Measurements from ENCODE around the gene OPCML.

OPCML gene

DNA sequence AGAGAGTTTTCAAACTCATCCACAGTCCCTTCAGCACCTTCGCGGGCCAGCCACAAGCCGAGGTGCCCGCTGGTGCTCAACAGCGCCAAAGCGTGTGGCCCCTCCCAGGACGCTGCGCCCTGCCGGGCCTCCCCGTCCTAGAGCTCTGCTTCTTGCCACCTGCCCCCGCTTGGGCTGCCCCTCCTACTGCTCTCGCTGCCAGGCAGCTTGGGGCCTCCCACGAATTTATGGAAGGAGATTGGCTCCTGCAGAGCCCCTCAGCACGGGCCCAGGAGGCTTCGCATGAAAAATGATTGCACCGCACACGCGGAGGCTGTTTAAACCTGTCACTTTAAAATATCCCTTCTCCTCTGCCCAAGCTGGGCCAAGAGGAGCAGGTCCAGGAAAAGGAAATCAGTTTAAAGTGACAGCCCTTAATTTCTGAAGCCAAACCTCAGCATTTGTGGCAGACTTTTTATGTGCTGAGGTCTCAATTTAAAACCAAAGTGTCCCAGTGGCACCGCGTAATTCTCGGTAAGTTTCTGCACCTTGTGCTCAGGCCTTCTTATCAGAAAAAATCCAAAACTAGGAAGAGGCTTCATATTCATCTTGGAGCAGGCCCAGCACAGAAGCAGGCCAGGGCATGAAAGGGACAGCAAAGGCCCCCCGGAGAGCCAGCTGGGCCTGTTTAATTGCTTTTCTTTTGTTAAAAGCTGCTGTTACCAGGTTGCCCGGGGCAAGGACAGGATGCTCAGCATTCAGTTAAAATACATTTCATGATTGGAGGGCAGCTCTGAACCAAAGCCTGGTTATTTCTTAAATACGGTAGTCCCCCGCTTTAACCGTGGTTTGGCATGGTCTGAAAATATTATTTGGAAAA, 303.6 kb downstream of the OPCML start:
- DNase-seq (ENCODE audit: low spot score): no peak

DNA sequence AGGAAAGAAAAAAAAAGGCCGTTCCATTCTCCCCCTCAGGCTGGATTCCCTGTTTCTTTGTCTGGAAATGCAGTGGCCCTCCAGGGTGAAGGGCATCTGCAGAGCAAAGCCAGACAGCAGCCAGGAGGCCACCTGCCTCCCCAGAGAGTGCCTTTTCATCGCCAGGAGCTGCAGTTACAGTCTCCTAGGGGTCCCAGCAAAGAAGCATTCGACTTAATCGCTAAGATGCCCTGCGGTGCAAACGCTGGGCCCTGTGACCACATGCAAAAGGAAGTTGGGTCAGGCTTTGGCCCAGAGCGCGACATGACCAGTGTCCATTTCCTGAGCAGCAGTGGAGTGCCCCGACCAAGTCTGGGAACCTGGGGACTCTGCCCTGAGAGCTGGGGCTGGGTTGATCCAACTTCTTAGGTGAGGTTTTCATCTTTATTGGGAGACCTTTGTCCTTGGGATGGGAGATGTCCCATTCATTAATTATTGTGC, 304.6 kb downstream of the OPCML start:
- no peak for DNase-seq (ENCODE audit: low spot score)

DNA sequence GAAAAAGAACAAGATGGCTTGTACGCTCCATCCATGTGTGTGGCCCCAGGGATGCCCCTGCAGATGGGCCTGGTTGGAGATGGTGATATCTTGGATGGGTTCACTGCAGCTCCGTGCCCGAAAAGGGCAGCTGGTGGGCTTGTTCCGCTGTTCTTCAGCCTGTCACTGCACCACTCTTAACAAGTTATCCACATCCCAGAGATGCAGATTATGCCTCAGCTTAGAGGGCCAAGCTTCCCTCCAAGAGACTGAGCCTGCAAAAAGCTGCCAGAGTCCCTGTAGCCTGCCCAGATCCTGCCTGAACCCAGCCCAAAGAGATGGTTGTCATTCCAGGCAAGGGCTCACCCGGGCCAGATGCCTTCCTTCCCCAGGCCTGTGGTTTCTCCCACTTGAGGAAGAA, 308.0 kb downstream of the OPCML start:
- DNase-seq (ENCODE audit: low spot score): no peak

GRCh38 chr11:133222425-133223330, 309.6 kb downstream of the OPCML start:
- no peak for DNase-seq (ENCODE audit: low spot score)

GRCh38 chr11:133219543-133219942, 312.8 kb downstream of the OPCML start:
- no peak for DNase-seq (ENCODE audit: low spot score)

- DNase-seq (ENCODE audit: low spot score): no peak
Measured at GRCh38 chr11:133216813-133217212, 315.5 kb downstream of the OPCML start.

- no peak for DNase-seq (ENCODE audit: low spot score)
Measured at GRCh38 chr11:133215596-133216230, 316.6 kb downstream of the OPCML start.

DNA sequence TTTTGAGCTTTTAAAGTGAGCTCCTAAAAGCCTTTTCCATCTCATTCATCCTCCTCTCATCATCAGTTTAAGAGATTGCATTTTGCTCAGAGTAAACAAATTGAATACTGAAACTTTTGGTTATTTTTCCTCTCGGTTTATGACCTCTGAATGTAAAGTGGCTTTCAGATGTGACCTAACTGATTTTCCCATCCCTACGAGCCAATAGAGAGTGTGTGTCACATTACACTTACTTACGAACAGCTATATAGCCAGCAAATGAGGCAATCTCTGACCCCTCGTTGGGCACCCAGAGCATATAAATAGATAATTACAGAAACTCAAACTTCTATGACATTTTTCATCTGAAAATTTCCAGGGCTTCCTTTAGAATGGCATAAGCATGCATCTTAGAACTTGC, 317.7 kb downstream of the OPCML start:
- no peak for DNase-seq (ENCODE audit: low spot score)

DNA sequence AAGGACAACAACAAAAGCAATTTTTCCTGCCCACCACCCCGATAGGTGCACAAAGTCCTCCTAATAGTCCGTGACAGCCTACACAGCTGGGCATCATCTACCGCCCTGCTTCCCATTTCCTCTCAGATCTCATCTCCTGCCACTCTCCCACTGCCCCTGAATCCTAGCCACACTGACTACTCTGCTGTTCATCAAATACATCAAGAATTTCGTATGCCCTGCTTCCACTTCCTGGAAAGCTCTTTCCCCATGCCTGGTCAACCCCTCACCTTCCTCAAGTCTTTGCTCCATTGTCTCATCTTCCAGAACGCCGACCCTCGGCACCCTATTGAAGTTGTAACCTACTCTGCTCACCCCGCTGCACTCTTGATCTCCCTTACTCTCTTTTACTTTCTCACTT, 320.1 kb downstream of the OPCML start:
- DNase-seq (ENCODE audit: low spot score): no peak

- DNase-seq (ENCODE audit: low spot score): no peak
Measured at GRCh38 chr11:133207995-133208394, 324.3 kb downstream of the OPCML start.

DNA sequence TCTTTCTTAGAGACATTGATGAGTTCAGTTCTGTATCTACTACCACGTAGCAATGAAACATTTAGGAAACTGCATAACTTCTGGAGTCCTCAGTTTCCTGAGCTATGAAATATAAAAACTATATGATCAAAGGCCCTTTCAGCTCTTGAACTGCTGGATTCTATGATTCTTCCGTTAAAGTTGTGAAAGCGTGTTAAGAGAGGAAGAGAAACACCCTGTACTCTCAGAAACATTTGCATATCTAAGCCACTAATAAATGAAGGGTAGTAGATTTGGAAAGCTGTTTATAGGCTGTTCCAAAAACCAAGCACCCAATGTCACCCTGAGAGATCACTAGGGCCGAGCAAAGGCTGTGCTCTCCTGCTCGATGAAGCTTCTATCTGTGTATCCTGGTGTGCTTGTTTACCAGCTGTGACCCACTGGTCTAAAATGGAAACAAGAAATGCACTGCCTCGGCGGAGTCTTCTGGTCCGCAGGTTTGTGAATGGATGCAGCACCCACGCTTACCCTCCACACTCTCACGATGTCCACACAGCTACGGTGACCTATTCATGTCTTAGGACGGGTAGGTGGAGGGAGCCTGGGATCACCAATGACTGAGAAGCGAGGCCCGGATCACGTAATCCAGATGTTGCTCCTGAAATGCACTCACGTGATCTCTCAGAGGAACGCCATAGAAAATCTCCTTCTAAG, 325.8 kb downstream of the OPCML start:
- no peak for DNase-seq (ENCODE audit: low spot score)

DNA sequence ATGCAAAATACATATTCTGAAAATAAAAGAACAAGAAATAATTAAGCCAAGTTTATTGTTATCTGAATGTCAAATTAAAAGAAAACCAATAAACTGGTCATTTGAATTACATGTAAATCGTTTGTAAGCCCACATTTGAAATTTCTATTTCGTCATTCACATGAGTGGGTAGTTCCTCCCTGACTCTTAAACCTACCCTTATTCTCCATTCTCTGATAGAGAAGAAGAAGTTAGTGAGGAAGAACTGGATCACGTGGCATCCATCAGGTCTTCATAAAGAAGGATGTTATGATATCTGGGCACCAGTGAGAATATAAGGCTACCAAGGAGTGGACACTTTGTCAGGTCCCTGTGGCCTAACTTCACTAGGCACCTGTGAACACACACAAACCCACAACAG, 328.1 kb downstream of the OPCML start:
- DNase-seq (ENCODE audit: low spot score): no peak

- DNase-seq (ENCODE audit: low spot score): no peak
Measured at GRCh38 chr11:133202816-133203215, 329.5 kb downstream of the OPCML start.

- DNase-seq (ENCODE audit: low spot score): no peak
Measured at GRCh38 chr11:133198438-133198837, 333.9 kb downstream of the OPCML start.

DNA sequence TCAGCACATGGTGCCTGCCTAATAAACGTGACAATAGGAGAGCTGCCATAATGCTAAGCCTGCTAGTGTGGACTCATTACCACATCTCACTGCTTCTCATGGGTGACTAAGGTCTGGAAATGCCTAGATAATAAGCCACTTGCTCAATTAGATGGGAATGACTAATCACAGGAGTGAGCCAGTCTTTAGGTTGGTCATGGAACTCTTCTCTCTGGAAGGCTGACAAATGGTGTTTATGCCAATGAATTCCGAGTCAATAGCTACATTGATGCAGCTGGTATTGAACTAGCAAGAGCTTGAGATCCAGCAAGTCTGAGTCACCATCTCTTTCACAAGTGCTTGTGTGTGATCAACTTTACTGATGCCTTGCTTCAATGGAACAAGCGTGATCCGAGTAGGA, 334.9 kb downstream of the OPCML start:
- no peak for DNase-seq (ENCODE audit: low spot score)

- no peak for DNase-seq (ENCODE audit: low spot score)
Measured at GRCh38 chr11:133191931-133192330, 340.4 kb downstream of the OPCML start.

DNA sequence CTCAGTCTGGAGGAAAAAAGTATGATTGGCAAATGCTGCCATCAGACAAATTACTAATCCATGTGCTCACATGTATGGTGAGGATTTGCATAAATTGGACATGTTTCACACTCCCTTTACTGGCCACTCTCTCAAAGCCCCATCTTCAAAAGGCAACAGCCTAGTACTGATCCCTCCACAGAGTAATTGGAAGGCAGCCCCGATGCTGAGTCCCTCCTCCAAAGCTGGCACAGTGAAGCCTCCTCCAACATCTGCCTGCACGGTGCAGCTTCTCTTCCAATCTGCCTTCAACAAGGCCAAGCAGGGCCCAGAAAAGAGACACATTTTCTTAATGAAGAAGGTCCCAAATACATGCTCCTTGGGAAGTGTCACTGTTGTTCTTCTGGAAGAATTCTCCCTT, 350.6 kb downstream of the OPCML start:
- DNase-seq (ENCODE audit: low spot score): no peak

DNA sequence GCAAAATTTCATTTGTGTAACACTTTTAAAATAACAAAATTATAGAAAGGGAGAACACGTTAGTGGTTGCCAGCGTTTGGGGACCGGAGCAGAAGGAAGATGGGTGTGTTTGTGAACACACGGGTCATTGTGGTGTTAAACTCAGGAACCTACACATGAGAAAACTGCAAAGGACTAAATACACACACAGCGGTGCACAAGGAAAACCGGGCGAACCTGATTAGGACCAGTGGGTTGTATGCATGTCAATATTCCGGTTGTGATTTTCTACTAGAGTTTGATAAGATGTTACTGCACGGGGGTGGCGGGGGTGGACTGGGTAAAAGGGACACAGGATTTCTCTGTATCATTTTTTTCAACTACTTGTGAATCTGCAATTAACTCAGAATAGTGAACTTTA, 351.2 kb downstream of the OPCML start:
- no peak for DNase-seq (ENCODE audit: low spot score)

- DNase-seq (ENCODE audit: low spot score): no peak
Measured at GRCh38 chr11:133180201-133180600, 352.1 kb downstream of the OPCML start.

DNA sequence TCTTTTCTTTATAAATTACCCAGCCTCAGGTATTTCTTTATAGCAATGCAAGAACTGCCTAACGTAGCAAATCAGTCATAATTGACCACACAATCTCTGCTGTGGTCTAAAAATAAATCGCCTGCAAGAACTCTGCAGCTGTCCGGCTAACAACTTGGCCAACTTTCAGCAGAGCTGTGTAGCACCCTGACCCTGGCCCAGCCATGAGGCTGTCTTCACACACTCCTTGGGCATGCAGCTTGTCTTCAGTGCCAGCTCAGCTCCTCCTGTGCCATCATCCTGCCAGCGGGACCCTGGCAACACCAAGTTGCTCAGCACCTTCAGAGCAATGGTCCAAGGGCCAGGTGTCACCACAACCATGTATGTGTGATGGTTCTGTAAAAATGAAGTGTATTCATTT, 355.6 kb downstream of the OPCML start:
- DNase-seq (ENCODE audit: low spot score): no peak

DNA sequence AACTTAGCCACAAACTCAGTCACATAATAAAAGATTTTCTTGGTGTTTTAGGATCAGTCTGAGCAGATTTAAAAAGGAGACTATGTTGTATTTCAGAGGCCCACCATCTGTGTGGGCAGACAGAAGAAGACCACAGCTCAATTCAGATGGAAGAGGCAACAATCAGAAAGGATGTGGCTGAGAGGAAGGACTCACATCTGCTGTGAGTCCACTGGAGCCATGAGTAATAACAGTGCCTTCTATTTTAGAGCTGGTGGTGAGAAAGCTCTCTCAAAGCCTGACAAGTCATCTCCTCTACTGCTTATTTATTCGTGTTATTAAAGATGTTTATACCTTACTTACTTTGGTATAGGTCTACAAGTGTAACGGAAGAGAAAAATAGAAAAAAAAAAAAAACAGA, 357.2 kb downstream of the OPCML start:
- no peak for DNase-seq (ENCODE audit: low spot score)

All from HuH-7 (cell line).